Renal cortex interstitium (tissue), 11 donors: ENCODE results near the gene NECAB3. TPM values are rescaled to one million over a fixed set of nuclear protein-coding genes. Genes with fewer than 3 reads are reported as not detected.
"Not testable (repeated sequence)": the region's sequence is repeated elsewhere in the genome, so short reads cannot be mapped to it uniquely, and the experiment has no call there.

ENCODE experiments used
- DNase-seq, 11 donors: peaks; one replicate each; pipeline ENCODE4 v3.0.0-alpha.2; 2013; ENCODE audit warnings: low read depth in 9 of 11, low spot score in 4 of 11; ENCODE audit errors: extremely low read depth in 1 of 11
- polyA plus RNA-seq, 3 donors: library from polyadenylated mRNA; unstranded; fragments of 120-200 nt; gene quantifications; one replicate each; pipeline ENCODE4 v1.2.1, GENCODE V29; 2013; ENCODE audit not compliant: insufficient read length in 3 of 3

NECAB3 gene
- polyA plus RNA-seq, 3 donors: 14.1 to 19.2 (median 18.6) TPM

DNA sequence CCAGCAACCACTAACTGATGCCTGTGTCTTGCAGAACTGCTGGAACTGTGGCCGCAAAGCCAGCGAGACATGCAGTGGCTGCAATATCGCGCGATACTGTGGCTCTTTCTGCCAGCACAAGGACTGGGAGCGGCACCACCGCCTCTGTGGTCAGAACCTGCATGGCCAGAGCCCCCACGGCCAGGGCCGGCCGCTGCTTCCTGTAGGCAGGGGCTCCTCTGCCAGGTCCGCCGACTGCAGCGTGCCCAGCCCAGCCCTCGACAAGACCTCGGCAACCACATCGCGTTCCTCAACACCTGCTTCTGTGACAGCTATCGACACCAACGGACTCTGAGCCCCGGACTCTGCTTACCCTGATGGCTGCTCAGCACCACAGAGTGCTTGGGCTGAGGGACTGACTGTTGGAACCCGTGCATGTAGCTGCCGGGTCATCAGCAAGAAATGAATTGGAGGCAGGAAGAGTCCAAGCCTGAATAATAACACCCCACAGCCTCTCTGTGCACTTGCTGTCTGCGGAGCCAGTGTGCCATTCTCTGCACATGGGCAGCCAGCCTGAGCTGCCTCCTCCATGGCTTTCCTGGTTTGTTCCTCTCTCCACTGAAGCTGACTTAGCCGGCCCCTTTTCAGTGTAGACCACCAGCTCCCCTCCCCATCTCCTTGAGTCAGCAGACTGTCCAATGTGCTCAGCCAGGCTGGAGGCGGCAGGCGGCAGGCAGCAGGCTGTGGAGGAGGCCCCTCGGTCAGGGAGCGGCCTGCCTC lies 29.7 kb downstream of the NECAB3 start:
- DNase-seq: no peak

DNA sequence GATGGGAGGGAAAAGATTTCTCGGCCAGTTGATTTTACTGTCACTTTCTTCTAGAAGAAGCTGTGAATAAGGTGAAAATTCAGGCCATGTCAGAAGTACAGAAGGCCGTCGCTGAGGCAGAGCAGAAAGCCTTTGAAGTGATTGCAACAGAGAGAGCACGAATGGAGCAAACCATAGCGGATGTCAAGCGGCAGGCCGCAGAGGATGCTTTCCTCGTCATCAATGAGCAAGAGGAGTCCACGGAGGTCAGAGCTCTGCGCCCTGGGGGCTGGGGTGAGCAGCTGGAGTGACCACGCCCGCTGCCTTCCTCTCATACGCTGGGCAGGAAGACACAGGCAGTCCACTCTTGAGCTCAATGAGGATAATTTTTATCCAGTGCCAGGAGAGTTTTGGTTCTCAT lies 33.9 kb downstream of the NECAB3 start:
- DNase-seq: no peak

DNA sequence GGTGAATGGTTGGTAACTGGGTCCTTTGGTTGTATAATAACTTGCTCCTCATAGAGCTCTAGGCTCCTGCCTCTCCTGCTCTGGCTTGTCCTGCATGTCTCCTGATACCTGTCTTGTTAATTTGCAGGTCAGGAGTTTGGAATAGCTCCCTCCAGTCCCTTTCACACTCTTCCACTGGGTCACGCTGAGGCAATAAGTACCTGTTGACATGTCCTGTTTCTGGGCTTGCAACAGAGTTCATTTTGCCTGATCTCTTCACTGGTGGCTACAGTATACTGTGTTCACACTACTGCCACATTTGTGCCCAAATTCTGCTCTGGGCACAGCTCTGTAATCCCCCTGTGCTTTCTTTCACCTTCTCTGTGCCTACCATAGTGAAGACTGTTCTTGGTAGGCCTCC lies 37.5 kb downstream of the NECAB3 start:
- DNase-seq: no peak

DNA sequence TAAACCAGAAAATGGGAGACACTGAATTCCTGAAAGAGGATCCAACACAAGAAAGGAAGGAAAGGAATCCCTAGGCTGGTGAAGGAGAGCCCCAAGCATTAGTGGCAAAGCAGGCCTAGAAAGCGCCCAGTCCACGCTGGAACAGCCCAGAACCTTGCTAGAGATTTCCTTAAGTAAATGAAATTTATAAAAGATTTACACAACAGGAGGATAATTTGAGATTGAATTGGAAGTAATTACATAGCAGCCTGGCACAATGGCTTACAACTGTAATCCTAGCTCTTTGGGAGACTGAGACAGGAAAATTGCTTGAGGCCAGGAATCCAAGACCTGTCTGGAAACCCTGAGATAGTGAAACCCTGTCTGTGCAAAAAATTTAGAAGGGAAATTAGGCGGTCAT lies 38.9 kb downstream of the NECAB3 start:
- DNase-seq: no peak

DNA sequence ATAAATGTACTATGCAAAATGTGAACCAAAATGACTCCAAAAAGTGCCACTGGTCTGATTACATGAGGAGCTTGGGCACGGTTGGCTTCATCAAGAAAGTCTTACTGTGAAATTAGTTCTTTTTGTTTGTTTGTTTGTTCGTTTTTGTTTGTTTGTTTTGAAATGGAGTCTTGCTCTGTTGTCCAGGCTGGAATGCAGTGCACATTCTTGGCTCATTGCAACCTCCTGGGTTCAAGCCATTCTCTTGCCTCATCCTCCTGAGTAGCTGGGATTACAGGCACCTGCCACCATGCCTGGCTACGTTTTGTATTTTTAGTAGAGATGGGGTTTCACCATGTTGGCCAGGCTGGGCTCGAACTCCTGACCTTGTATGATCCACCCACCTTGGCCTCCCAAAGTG lies 42.3 kb downstream of the NECAB3 start:
- DNase-seq: not testable (repeated sequence)

DNA sequence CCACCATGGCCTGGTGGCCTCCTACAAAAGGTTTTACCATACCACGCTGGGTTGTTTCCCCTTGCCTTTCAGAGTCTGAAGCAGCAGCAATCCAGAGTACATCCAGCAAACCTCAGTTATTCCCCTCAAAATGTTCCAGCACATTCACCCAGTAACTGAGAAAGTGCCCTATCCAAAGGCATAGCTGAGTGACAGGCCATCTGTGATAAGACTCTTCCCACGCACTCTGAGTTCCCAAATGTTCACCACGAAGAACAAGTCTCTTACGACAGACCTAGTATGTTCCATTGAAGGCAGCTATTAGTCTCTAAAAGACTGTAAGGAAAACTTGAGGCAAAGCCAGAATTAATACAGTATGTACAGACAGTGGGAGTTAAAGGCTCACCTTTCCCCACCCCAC lies 43.7 kb downstream of the NECAB3 start:
- DNase-seq: no peak

DNA sequence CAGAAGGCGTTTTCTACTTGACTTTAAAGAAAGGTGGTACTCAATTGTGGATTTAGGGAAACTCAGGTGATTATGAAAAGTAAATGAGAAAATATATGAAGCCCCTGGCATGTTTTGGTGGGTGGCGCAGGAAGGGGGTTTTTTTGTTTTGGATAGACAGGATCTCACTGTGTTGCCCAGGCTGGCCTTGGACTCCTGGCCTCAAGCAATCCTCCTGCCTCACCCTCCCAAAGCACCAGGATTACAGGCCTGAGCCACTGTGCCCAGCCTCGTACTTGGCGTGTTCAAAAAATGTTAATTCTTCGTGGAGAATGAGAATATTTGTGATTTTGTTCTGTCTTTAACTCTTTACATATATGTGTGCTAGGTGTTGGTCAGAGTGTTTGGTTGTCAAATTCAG lies 44.2 kb downstream of the NECAB3 start:
- no peak for DNase-seq

DNA sequence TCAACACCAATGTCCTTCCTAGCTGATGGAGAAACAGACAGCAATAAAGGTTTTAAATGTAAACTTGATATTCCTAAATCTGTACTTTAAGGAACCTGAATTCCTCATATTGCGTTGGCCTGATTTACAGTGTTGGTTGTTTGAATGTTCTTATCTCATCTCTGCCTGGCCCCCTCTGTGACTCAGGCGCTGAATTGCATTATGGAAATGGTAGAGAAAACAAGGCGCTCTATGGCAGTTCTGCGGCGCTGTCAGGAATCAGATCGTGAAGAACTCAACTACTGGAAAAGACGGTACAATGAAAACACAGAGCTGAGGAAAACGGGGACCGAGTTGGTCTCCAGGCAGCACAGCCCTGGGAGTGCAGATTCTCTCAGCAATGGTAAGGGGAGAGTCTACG lies 44.7 kb downstream of the NECAB3 start:
- no peak for DNase-seq

DNA sequence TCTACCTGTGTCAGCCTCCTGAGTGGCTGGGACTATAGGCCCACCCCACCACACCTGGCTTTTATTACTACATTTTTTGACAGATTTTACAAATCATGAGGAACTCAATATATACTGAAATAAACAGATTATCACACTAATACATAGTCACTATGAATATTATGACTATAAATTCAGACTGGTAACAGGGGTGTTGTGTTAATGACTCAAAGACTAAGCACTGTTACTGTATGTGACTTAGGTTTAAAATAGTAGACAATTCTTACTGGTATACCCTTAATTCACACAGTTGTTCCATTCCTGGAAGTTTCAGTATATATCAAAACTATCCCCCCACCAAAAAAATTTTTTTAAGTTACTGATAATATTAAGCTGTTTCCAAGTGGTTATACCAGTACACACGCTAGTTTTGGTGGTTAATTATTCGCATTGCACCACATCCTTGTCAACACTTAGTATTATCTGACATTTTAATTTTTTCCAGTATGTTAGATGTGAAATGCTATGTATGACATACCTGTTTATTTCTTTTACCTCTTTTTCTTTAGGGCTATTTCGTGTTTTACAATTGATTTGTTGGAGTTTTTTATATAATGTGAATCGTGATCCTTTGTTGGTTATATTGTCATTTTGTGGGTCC lies 46.5 kb downstream of the NECAB3 start:
- DNase-seq: no peak

DNA sequence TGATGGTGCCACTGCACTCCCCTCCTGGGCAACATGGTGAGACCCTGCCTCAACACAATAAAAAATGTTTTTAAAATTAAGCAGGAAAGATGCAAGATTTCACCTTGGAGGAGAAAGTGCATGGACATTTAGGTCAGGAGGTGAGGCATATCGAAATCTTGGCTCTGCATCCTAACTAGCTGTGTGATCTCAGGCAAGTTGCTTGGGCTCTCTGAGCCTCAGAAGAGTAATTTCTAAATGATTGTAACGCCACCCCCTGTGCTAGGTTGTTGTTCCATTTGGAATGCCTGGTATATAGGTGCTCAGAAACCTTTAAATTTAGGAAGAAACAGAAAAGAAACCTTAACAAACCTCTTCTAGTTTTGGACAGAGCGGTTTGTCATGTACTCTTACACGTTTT lies 48.0 kb downstream of the NECAB3 start:
- DNase-seq: no peak

DNA sequence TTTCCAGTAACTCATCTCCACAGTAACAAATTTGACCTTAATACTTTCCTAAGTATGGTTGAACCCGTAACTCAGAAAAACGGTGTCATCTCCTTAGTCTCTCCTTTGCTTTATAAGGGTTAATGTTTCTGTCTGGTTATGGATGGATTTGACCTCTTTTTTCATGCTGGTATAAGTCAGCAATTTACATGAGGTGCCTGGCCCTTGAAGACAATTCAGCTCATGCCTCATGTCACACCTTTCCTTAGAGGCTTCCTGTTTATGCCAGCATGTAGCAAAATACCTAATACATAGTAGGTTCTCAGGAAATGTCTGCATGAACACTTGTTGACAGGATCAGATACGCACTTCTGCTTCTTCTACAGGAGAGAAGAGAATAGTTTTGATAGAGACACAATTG lies 49.8 kb downstream of the NECAB3 start:
- DNase-seq: no peak

DNA sequence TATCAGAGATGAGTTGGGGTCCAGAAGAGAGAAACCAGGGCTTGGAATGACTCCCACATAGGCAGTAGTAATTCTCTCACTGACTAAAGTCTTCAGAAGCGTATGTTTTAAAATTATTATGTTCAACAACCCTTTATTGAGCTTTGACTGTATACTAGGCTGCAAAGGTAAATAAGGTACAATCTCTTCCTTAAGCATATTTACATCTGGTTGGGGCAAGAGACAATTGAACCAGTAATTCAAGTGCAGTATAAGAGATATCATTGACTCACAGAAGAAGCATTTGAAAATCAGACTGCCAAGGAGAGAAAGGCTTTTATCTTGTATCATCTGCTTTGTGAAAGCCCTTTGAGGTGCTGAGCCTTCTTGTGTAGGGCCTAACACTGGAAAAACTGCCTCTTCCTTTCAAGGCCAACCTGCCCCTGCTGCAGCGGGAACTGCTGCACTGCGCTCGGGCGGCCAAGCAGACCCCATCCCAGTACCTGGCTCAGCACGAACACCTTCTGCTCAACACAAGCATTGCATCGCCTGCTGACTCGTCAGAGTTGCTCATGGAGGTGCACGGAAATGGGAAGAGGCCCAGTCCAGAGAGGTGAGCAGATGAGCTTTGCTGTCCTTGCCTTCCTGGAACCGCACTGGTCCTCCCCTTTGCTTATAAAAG lies 51.4 kb downstream of the NECAB3 start:
- no peak for DNase-seq

DNA sequence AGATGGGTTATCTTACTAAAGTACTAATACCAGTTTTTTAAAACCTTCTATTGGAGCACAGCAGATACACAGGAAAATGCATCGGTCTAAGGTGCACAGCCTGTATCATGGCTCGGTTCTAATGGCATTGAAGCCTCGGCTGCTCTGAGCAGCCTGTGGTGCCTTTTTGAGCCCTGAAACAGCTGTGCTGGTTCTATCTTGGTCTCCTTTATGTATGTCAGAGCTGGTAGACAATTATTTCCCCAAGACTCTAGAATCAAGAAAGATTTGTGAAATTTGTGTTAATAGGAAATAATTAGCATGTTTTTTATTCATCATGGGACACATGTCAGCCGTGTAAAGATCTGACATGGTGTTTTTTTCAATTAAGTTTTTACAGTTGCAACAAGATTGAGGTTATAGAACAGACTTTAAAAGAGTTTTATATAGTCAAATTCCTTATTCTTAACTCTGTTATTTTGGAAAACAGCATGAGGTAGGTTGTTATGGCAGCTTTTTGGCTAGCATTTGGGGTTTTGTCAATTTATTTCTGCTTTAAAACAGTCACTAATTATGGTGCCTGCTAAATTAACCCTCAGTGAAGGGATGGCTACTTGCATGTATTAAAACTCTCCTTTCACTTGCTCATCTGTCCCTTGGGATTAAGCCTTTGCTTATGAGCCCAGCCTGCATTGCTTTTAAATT lies 52.4 kb downstream of the NECAB3 start:
- DNase-seq: no peak

DNA sequence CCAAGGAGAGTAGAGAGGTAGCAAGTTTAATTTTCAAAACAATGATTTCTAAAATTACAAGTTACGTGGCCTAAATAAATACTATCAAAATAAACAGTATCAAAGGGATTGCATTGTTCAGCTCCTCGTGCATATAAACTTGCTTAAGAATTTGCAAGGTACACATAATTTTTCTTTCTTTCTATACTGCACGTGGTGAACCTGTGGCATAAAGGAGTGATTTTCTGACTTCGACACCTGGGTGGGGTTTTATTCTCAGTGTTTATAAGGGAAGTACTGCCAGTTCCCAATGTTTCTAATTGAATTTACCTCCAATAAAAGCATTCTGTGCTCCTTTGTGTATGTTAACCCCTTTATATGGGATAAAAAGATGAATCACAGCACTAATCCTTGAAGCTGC lies 62.2 kb downstream of the NECAB3 start:
- DNase-seq: no peak

DNA sequence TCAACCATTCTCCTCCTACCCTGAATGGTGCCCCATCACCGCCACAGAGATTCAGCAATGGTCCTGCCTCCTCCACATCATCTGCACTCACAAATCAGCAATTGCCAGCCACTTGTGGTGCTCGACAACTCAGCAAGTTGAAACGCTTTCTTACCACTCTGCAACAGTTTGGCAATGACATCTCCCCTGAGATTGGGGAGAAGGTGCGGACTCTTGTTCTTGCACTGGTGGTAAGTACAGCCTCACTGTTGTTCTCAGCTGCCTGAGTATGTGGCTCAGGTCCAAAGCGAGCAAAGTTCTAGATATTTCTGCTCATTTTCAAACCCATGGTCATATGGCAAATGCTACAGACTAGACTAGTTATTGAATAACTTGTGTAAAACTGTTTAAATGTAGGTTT lies 63.1 kb downstream of the NECAB3 start:
- no peak for DNase-seq

DNA sequence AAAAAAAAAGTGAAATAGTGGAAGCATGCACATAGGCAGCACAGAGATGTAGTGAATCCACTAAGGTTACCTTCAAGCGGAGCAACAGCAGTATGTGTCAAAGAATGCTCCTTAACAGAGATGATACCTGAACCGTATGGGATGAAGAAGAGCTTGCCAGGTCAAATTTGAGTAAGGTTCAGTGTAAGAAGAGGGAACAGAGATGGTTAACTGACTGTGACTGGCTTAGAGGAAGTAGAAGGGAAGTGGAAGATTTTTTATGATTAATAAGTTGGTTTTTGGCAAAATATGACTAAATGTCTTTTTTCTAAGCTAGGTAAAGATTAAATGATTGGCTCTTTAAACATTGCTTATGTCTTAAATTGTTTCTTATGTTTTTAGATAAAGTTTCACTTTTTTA lies 64.7 kb downstream of the NECAB3 start:
- no peak for DNase-seq
